GM21576 (cell line): ENCODE results near the gene ARMC2.

ENCODE experiments used
- ATAC-seq: cut with Tn5 transposase; IDR thresholded peaks from one replicate; pipeline ENCODE4 v1.9.1; 2021; ENCODE audit warnings: mild to moderate bottlenecking, moderate library complexity; ENCODE audit not compliant: unreplicated experiment

The ARMC2 gene

DNA sequence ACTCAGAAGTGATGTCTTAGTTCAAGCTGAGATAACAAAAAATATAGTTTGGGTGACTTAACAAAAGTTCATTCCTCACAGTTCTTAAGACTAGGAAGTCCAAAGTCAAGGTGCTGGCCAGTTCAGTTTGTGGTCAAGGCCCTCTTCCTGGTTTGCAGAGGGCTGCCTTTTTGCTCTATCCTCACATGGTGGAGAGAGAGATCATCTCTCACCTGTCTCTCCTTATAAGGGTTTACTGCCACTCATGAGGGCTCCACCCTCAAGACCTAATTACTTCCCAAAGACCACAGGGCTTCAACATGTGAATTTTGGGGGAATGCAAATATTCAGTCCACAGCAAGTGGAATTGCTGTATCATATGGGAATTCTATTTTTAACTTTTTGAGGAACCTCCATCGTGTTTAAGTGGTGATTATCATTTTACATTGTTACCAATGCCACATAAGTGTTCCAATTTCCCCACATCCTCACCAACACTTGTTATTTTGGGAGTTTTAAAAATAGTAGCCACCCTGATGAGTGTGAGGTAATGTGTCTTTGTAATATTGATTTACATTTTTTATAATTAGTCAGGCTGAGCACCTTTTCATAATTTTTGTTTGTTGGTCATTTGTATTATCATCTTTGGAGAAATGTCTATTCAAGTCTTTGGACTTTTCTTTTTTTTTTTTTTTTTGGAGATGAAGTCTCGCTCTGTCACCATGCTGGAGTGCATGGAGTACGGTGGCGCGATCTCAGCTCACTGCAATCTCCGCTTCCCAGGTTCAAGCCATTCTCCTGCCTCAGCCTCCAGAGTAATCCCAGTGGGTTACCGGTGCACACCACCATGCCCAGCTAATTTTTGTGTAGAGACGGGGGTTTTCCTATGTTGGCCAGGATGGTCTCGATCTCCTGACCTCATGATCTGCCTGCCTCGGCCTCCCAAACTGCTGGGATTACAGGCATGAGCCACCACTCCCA, 134.2 kb downstream of the ARMC2 start:
- ATAC-seq = no peak

GRCh38 chr6:108983151-108983550, 134.9 kb downstream of the ARMC2 start:
- ATAC-seq = no peak

DNA sequence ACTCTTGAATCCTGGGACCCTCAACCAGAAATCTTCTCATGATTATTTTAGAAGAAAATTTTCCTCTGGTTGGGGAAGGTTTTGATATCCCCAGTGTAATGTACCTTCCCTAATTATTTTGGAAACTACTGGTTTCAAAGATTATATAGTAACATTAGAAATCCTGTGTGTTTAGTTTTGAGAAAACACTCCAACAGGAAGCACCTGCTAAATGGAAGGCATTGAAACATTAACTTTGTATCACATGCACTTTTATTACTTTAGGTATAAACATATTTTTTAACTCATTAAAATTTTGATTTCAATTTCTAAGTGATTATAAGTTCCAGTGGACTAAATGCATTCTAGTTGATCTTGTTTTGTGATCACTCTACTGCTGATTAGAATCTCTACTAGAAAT, 137.1 kb downstream of the ARMC2 start:
- no peak for ATAC-seq

- ATAC-seq = no peak
Observed at GRCh38 chr6:108987156-108987555, 138.9 kb downstream of the ARMC2 start.

DNA sequence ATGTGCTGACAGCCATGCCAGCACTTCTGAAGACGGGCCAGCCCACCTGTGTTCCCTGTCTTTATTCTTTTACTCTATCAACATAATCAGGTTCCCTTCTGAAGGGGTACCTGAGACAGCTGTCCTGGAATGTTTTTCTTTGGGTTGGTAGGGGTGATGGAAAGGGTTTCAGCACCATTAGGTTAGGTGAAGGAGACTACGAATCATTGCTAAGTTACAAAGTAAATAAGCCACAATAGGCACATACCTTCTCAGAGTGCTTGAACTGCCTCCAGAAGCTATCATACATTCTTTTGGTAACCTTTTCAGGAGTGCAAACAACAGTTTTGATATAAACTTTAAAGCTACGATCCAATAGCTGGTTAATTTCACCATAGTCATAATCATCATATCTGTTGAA, 140.1 kb downstream of the ARMC2 start:
- no peak for ATAC-seq

- ATAC-seq = no peak
Observed at GRCh38 chr6:108988765-108989164, 140.5 kb downstream of the ARMC2 start.

DNA sequence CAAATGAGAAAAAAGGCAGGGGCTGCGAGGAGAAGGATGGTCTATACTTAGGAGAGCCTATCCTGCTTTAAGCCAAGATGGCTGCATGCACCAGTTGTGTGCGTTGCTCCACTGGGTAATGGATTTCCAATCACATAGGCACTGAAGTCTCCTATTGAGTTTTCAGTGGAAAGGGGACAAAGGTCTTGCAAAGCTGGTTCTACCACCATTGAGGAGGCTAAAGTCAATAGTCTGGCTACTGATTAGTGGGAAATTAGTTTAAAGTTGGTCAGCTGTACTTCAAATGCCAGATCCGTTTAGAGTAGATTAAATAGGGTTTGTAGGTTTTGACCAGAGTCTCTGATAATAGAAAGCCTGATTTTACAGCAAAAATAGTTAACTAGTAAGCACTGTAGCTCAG, 141.5 kb downstream of the ARMC2 start:
- no peak for ATAC-seq

DNA sequence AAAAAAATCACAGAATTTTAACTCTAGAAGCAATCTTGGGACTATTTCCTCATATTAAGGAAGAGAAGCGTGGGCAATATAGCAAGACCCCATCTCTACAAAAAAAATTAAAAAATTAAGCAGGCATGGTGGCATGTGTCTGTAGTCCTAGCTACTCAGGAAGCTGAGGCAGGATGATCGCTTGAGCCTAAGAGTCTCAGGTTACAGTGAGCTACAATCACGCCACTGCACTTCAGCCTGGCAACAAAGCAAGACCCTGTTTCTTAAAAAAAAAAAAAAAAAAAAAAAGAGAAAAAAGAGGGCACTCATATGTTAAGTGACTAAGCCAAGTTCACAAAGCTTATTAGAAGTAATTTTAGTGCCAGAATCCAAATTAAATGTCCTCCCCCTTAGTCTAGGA, 145.7 kb downstream of the ARMC2 start:
- ATAC-seq = no peak

- no peak for ATAC-seq
Observed at GRCh38 chr6:108995296-108995695, 147.1 kb downstream of the ARMC2 start.

GRCh38 chr6:108996208-108996607, 148.0 kb downstream of the ARMC2 start:
- ATAC-seq = no peak

DNA sequence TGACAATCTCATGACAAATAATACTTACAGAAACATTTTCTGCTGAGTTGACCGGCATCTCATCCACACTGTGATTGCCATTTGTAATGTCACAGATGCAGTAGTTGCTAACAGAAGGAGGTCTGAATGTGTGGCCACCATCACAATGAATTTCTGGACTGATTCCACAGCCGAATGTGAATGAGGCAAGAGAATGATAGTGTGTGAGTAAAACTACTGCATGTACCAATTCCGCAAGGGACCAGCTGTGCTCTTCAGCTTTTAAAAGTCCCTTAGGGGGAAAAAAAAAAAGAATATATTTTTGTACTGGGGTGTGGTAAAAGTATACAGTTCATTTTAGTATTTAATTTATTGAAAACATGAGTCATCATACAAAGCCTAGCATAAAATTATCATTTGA, 150.3 kb downstream of the ARMC2 start:
- no peak for ATAC-seq

GRCh38 chr6:108999428-108999827, 151.2 kb downstream of the ARMC2 start:
- no peak for ATAC-seq

- ATAC-seq = no peak
Observed at GRCh38 chr6:109000289-109000688, 152.1 kb downstream of the ARMC2 start.

DNA sequence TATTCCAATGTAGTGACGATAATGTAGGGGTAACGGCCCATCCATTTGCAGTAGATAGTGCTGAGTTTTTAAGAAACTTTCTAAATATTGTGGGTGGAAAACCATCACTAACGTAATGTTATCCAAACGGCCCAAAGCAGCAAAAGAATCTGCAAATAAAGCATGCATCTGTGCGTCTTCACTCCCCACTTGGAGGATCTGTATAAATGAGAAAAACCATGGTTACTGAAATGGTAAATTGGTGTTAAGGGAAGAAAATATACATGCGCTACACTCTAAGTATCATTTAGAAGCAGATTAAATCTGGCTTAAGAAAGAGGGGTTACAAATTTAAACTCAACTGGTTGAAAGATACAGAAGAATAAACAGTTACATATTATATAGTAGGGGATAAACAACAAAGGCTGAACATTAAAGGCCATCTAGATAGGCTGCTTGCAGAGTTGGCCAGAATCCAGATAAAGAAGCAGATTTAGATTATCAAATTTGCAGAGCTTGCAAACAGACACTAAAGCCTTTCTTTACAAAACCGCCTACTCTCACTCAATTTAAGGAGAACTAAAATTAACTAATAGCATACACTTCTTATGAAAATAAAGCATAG, 153.2 kb downstream of the ARMC2 start:
- ATAC-seq = no peak

GRCh38 chr6:109002051-109002697, 154.0 kb downstream of the ARMC2 start:
- no peak for ATAC-seq

DNA sequence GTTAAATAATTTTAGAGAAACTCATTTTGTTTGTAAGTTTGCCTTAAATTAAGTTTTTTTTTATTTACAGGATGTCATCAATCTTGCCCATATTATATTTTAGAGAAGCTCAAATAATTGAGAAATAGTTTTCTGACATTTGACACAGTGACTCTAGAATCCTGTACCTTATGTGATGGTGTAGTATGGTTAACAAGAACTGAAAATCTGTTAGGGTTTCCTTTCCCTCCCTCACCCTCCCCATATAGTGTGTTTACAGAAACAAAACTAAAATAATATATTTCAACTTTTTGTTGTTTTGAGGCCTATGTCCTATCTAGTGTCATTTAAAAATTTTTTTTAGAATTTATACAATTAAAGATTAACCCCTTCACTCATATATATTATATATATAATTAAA, 154.7 kb downstream of the ARMC2 start:
- no peak for ATAC-seq

- no peak for ATAC-seq
Observed at GRCh38 chr6:109006818-109007217, 158.6 kb downstream of the ARMC2 start.

- no peak for ATAC-seq
Observed at GRCh38 chr6:109007521-109007920, 159.3 kb downstream of the ARMC2 start.

DNA sequence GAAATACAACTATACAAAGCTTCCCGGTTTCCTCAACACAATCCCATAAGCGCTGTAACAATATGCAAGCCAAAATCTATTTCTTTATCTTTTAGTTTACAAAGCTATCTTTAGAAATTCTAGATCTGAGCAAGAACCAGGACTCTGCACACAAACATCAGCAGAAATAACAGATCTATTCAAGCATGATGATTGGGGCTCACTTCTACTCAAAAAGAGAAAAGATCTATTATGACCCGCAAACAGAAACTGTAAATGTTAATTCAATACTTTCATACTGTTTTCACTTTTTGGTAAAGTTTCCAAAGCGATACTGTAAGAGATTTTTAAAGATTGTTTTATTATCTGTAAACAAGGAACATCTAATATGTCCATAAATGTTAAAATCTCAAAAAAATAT, 159.8 kb downstream of the ARMC2 start:
- peak; percentile 36 for ATAC-seq

- ATAC-seq = peak; percentile 7
Observed at GRCh38 chr6:109008537-109009235, 160.5 kb downstream of the ARMC2 start.

DNA sequence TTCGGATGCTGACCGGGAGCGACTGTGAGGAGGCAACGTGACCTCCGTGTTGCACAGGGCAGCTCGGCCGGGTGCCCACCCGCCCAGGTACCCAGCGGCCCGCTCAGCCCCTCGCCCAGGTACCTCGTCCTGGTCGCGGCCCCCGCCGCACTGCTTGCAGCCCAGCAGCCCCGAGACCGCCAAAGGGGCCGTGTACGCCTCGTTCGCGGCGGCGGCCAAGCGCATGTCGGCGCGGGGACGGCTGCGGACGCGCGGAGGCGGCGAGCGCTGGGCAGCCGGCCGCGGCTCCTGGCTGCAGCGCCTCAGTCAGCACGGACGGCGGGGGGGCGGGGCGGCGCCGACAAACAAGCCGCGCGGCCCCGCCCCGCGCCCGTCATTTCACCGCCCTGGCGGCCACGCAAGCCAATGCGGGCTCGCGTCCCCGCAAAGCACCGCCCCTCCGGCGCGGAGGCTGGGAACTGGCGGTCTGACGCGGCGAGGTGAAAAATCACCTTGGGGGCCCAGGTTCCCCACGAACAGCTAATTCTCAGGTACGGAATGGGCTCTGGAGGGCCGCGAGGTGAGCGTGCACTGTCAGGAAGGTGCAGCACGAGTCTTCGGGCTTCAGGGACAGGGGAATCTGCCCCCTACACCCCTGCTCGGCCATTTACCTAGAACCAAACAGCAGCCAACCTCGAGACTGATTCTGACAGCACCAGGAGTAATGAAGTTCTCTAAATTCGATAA, 161.2 kb downstream of the ARMC2 start:
- ATAC-seq = peak; percentile 92
